Peyer's patch (tissue), 4 donors: ENCODE data around the gene CAMKV. TPM values are rescaled to one million over a fixed set of nuclear protein-coding genes. Genes with fewer than 3 reads are reported as not detected.

ENCODE experiments used
- DNase-seq, 3 donors: peaks; one replicate each; pipeline ENCODE4 v3.0.0-alpha.2; 2017 to 2019
- H3K27ac ChIP-seq, 4 donors: fragments of 200-600 bp; sonication (generic); one replicate each; pipeline ENCODE4 v1.5.1; 2016 to 2019
- H3K27me3 ChIP-seq, 2 donors: fragments of 200-600 bp; sonication (generic); one replicate each; pipeline ENCODE4 v1.5.1; 2019
- H3K36me3 ChIP-seq, 3 donors: fragments of 200-600 bp; sonication (generic); one replicate each; pipeline ENCODE4 v1.5.1; 2016 to 2019
- H3K4me1 ChIP-seq, 4 donors: fragments of 200-600 bp; sonication (generic); one replicate each; pipeline ENCODE4 v1.5.1; 2016 to 2019
- H3K4me3 ChIP-seq, 4 donors: fragments of 200-600 bp; sonication (generic); 1 replicate in 3 of 4; 2 replicates in 1 of 4; pipeline ENCODE4 v1.5.1; 2016 to 2019; ENCODE audit warnings: mild to moderate bottlenecking in 1 of 4
- H3K9me3 ChIP-seq, 4 donors: fragments of 200-600 bp; sonication (generic); one replicate each; pipeline ENCODE4 v1.5.1; 2016 to 2019; ENCODE audit warnings: mild to moderate bottlenecking in 1 of 4
- POLR2A ChIP-seq, 2 donors: fragments of 450-650 bp; IDR thresholded peaks; one replicate each; pipeline ENCODE4 v1.5.1; 2017; ENCODE audit warnings: antibody characterized with exemption in 2 of 2, mild to moderate bottlenecking in 2 of 2, moderate library complexity in 2 of 2
- total RNA-seq, 4 donors: library from RNA; depleted of rRNA; stranded (reverse); fragments of >200 nt; gene quantifications; one replicate each; pipeline ENCODE4 v1.1.0, GENCODE V29; 2016
- TF ChIP-seq, protein P1 (sequence below), 6 experiments: fragments of 450-650 bp in 4 of 6; fragments of 200-600 bp in 2 of 6; sonication (generic) in 1 of 6; IDR thresholded peaks; one replicate each; pipeline ENCODE4 v1.5.1; 2017 to 2019; ENCODE audit warnings: antibody characterized with exemption in 6 of 6, mild to moderate bottlenecking in 3 of 6, moderate library complexity in 1 of 6

The CAMKV gene
- total RNA-seq, 4 donors from 2014 or later, result 1.2 to 2.1 TPM; not detected in 2

DNA sequence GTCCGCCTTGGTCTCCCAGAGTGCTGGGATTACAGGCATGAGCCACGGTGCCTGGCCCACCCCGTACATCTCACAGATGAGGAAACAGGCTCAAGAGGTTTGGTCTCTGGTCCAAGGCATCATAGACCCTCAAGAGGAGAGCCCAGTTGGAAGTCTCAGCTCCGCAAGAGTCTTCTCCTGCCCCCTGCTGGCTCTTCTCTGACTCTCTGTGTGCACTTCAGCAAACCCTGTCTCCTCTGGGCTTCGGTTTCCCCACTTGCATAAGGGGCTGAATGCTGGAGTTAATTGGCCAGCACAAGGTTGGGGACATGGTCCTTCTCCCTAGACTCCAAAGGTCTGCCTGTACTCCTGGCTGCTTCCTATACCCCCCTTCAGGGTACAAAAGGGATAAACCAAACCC, 30.1 kb upstream of the CAMKV start:
- TF ChIP-seq, protein P1, sequence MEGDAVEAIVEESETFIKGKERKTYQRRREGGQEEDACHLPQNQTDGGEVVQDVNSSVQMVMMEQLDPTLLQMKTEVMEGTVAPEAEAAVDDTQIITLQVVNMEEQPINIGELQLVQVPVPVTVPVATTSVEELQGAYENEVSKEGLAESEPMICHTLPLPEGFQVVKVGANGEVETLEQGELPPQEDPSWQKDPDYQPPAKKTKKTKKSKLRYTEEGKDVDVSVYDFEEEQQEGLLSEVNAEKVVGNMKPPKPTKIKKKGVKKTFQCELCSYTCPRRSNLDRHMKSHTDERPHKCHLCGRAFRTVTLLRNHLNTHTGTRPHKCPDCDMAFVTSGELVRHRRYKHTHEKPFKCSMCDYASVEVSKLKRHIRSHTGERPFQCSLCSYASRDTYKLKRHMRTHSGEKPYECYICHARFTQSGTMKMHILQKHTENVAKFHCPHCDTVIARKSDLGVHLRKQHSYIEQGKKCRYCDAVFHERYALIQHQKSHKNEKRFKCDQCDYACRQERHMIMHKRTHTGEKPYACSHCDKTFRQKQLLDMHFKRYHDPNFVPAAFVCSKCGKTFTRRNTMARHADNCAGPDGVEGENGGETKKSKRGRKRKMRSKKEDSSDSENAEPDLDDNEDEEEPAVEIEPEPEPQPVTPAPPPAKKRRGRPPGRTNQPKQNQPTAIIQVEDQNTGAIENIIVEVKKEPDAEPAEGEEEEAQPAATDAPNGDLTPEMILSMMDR (IDR thresholded peaks at IDR 0.05), result peak in 3 of 6 experiments; percentile 20 to 43 (median 35)
- TF ChIP-seq POLR2A (IDR thresholded peaks at IDR 0.05), result no peak
- H3K4me3 ChIP-seq, result peak overlapping the region in 2 of 4 donors; percentile 45 to 61

DNA sequence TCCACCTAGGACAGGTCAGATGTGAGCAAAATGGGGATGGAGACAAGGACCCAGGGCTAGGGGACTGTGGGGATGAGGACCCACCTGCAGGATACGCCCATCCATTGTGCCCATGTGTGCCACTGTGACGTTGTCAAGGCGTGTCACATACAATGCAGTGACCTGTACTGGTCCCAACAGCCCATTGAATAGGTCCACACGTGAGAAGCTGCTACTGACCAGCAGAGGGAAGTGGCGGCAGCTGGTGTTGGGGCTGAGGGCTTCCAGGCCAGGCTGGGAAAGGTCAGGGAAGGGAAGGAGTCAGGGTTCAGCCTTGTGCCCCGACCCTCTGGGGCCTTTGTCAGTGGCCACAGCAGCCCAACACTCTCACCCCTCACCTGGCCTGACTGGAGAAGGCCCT, 29.3 kb upstream of the CAMKV start:
- no peak overlapping the region for H3K4me3 ChIP-seq
- H3K27ac ChIP-seq, result peak overlapping the region in 1 of 4 donors; percentile 33
- DNase-seq, result no peak
- no peaks in the 10 kb centered on the region for H3K9me3 ChIP-seq
- TF ChIP-seq, protein P1 (IDR thresholded peaks at IDR 0.05), result peak in 1 of 6 experiments; percentile 6
- no peak for TF ChIP-seq POLR2A (IDR thresholded peaks at IDR 0.05)
- no peaks in the 10 kb centered on the region for H3K27me3 ChIP-seq
- H3K36me3 ChIP-seq, result peaks cover 0 to 42% (median 0%) of the 10 kb centered on the region in 3 donors
- peaks cover 0 to 34% (median 2%) of the 10 kb centered on the region in 4 donors for H3K4me1 ChIP-seq

More for the DNA sequence above, 30.1 kb upstream of the CAMKV start:
- no peak for DNase-seq
- Histone ChIP-seq H3K4me1 (peaks cover 0 to 40% (median 5%) of the 10 kb centered on the region in 4 donors), H3K9me3 (no peaks in the 10 kb centered on the region), H3K27ac (peak overlapping the region in 3 of 4 donors; percentile 80 to 97 (median 92)), H3K36me3 (peaks cover 0 to 35% (median 0%) of the 10 kb centered on the region in 3 donors), H3K27me3 (no peaks in the 10 kb centered on the region)

DNA sequence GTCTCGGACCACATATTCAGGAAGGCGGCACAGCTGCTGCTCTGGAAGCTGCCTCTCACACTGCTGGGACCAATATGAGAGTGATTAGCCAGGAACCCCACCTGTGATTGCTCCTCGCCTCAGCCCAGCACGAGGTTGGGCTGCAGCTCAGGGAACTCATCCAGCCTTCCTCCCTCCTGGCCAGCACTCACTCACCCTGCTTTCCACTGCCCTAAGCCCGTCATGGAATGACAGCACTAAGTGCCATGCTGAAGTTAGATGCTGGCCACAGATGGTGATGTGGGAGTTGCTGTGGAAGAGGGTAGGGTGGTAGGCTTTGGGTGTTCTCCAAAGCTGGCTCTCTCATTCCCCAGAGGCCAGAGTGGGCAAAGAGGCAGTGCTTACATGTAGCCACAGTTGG, 26.6 kb upstream of the CAMKV start:
- H3K4me3 ChIP-seq, result no peak overlapping the region
- peaks cover 0 to 59% (median 0%) of the 10 kb centered on the region in 3 donors for H3K36me3 ChIP-seq
- no peaks in the 10 kb centered on the region for H3K27me3 ChIP-seq
- H3K4me1 ChIP-seq, result peaks cover 0 to 16% (median 0%) of the 10 kb centered on the region in 4 donors
- TF ChIP-seq, protein P1 (IDR thresholded peaks at IDR 0.05), result no peak
- no peak for TF ChIP-seq POLR2A (IDR thresholded peaks at IDR 0.05)
- no peaks in the 10 kb centered on the region for H3K9me3 ChIP-seq
- H3K27ac ChIP-seq, result no peak overlapping the region
- no peak for DNase-seq

DNA sequence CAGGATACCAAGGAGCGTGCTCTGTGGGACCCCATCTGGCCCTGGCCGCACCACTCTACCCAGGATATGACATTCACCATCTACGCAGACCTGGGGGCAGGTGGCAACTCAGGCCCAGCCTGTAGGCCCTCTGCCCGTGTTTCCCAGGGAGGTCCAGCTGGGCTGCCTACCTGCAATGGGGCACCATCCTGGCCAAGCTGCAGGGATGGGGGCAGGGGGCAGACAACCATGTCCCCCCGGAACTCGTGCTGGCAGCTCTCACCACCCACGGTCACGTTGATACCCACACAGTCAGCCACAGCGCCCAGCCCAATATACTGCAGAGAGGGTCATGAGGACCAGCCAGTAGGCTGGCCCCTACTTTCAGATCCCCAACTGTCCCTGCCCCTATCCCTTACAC, 26.1 kb upstream of the CAMKV start:
- Histone ChIP-seq H3K4me3 (no peak overlapping the region), H3K27ac (no peak overlapping the region), H3K9me3 (no peaks in the 10 kb centered on the region), H3K27me3 (no peaks in the 10 kb centered on the region), H3K4me1 (peaks cover 0 to 10% (median 0%) of the 10 kb centered on the region in 4 donors), H3K36me3 (peaks cover 0 to 65% (median 0%) of the 10 kb centered on the region in 3 donors)
- TF ChIP-seq, protein P1 (IDR thresholded peaks at IDR 0.05), result no peak
- no peak for TF ChIP-seq POLR2A (IDR thresholded peaks at IDR 0.05)
- no peak for DNase-seq

DNA sequence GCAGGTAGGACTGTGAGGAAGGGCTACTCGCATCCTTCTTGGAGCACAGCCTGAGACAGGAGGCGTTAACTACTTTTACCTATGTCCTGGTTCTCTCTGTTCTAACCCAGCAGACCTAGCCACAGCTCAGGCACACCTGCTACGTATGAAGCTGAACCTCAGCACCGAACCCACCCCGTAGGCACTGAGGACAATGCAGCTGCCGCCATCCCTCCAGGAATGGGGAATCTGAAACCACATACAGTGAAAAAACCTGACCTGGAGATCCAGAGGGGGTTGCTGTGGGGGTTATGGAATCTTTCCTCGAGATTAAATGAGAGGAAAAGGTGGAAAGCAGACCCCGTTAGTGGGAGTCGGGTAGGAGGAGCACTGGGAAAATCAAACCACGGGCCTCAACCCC, 19.6 kb upstream of the CAMKV start:
- no peaks in the 10 kb centered on the region for H3K27me3 ChIP-seq
- H3K9me3 ChIP-seq, result no peaks in the 10 kb centered on the region
- no peak overlapping the region for H3K4me3 ChIP-seq
- no peaks in the 10 kb centered on the region for H3K4me1 ChIP-seq
- no peak overlapping the region for H3K27ac ChIP-seq
- DNase-seq, result no peak
- TF ChIP-seq POLR2A (IDR thresholded peaks at IDR 0.05), result no peak
- TF ChIP-seq, protein P1 (IDR thresholded peaks at IDR 0.05), result no peak
- peaks cover 0 to 41% (median 0%) of the 10 kb centered on the region in 3 donors for H3K36me3 ChIP-seq

DNA sequence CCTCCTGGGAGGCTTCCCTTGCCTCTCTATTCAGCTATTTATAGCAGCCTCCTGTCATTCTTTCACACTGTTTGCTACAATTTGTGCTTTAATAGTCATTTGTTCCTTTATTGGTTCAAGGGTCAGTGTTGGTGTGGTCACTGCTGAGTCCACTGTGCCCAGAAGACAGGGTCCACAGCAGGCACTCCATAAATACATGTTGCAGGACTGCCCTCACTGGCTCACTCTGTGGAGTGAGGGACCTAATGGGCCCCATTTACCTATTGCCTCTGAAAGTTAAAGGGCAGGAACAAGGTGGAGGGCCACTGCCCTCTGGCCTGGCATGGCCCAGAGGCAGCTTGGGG, 17.2 kb upstream of the CAMKV start:
- DNase-seq, result no peak
- Histone ChIP-seq H3K4me1 (peaks cover 0 to 8% (median 0%) of the 10 kb centered on the region in 4 donors), H3K9me3 (no peaks in the 10 kb centered on the region), H3K27ac (peak overlapping the region in 2 of 4 donors; percentile 17 to 52), H3K36me3 (peaks cover 0 to 25% (median 0%) of the 10 kb centered on the region in 3 donors), H3K4me3 (no peak overlapping the region), H3K27me3 (no peaks in the 10 kb centered on the region)
- TF ChIP-seq, protein P1 (IDR thresholded peaks at IDR 0.05), result no peak
- no peak for TF ChIP-seq POLR2A (IDR thresholded peaks at IDR 0.05)
